Endothelial cell of umbilical vein (primary cell): ENCODE results near the gene PLA2G4F. TPM values are rescaled to one million over a fixed set of nuclear protein-coding genes. Genes with fewer than 3 reads are reported as not detected.

ENCODE experiments used
- BruUV-seq: library from RNA; stranded (reverse); fragments of 400-500 nt; replicated peaks from 2 replicates; lab custom pipeline; 2021; lab: Mats Ljungman, UMichigan
- CTCF ChIA-PET: fragments of 300-600, 350-600 bp; sonication (Branson Sonifier 250); formaldehyde crosslinking; loops from one replicate; lab custom pipeline; 2021; ENCODE audit warnings: antibody characterized with exemption, inconsistent platforms; lab: Charles Lee
- POLR2A ChIA-PET: fragments of 300-600, 350-600 bp; sonication (Branson Sonifier 250); formaldehyde crosslinking; loops from one replicate; lab custom pipeline; 2021; ENCODE audit warnings: antibody characterized with exemption, inconsistent platforms; lab: Charles Lee
- DNase-seq: peaks from one replicate; pipeline ENCODE4 v3.0.0-alpha.2; 2011; ENCODE audit warnings: low read depth, low spot score
- FAIRE-seq: peaks from 2 replicates; lab custom pipeline; 2011; peaks lifted over from hg19 to GRCh38; lab: Jason Lieb, UNC
- H2AFZ ChIP-seq: 2 replicates; pipeline ENCODE4 v1.6.0; 2012; ENCODE audit warnings: low read depth, low read length, control low read depth, inconsistent platforms
- H3K27ac ChIP-seq: 2 replicates; pipeline ENCODE4 v1.5.1; 2011; ENCODE audit warnings: low read depth, mild to moderate bottlenecking, control low read depth, low read length, moderate library complexity; ENCODE audit not compliant: insufficient read depth
- H3K27me3 ChIP-seq, 2 experiments: 2 replicates each; pipeline versions ENCODE4 v1.6.0 to v1.6.1; 2011; ENCODE audit warnings: low read length in 2 of 2, mixed read lengths in 1 of 2; ENCODE audit not compliant: control insufficient read depth in 2 of 2, insufficient read depth in 2 of 2
- H3K36me3 ChIP-seq, 2 experiments: 2 replicates in 1 of 2; 3 replicates in 1 of 2; pipeline ENCODE4 v1.5.1; 2011; ENCODE audit warnings: low read length in 2 of 2, mild to moderate bottlenecking in 1 of 2, moderate library complexity in 1 of 2; ENCODE audit not compliant: control insufficient read depth in 2 of 2, insufficient read depth in 2 of 2; ENCODE audit errors: extremely low read depth in 1 of 2
- H3K4me1 ChIP-seq: 3 replicates; pipeline ENCODE4 v1.5.1; 2011; ENCODE audit warnings: mild to moderate bottlenecking, low read length; ENCODE audit not compliant: control insufficient read depth, insufficient read depth; ENCODE audit errors: extremely low read depth
- H3K4me2 ChIP-seq: 2 replicates; pipeline ENCODE4 v1.6.1; 2011; ENCODE audit warnings: low read length, control low read depth, mixed read lengths; ENCODE audit not compliant: insufficient read depth
- H3K4me3 ChIP-seq, 3 experiments: fragments of 200-600 bp in 1 of 3; sonication (generic), shearing (Covaris generic) in 1 of 3; replicated peaks in 1 of 3; 2 replicates each; pipeline ENCODE4 v1.5.1; 2011 to 2016; ENCODE audit warnings: control low read depth in 3 of 3, low read length in 3 of 3, mild to moderate bottlenecking in 2 of 3, inconsistent platforms in 1 of 3, low read depth in 1 of 3, moderate library complexity in 1 of 3; ENCODE audit not compliant: insufficient read depth in 1 of 3
- H3K79me2 ChIP-seq: 2 replicates; pipeline ENCODE4 v1.6.0; 2012; ENCODE audit warnings: low read length, inconsistent platforms; ENCODE audit not compliant: control insufficient read depth, insufficient read depth
- H3K9ac ChIP-seq: replicated peaks from 2 replicates; pipeline ENCODE3; 2011; ENCODE audit warnings: low read length, control low read depth; ENCODE audit not compliant: insufficient read depth; ENCODE audit errors: extremely low read depth
- H3K9me1 ChIP-seq: replicated peaks from 3 replicates; pipeline ENCODE4 v1.6.0; 2011; ENCODE audit warnings: mild to moderate bottlenecking, low read length; ENCODE audit not compliant: control insufficient read depth, insufficient read depth; ENCODE audit errors: extremely low read depth
- H3K9me3 ChIP-seq: replicated peaks from 2 replicates; pipeline ENCODE4 v1.5.1; 2012; ENCODE audit warnings: low read length, inconsistent platforms; ENCODE audit not compliant: control insufficient read depth, insufficient read depth
- H4K20me1 ChIP-seq: replicated peaks from 2 replicates; pipeline ENCODE3; 2011; ENCODE audit warnings: mild to moderate bottlenecking, low read length; ENCODE audit not compliant: control insufficient read depth, insufficient read depth; ENCODE audit errors: extremely low read depth
- CTCF ChIP-seq, 2 donors: IDR thresholded peaks; 1 replicate in 1 of 2; 2 replicates in 1 of 2; pipeline ENCODE4 v1.5.1; 2011; ENCODE audit warnings: low read length in 2 of 2, mild to moderate bottlenecking in 2 of 2, moderate library complexity in 2 of 2, control low read depth in 1 of 2, inconsistent platforms in 1 of 2, low read depth in 1 of 2; ENCODE audit not compliant: insufficient read depth in 1 of 2; ENCODE audit errors: extremely low read depth in 1 of 2
- EZH2 ChIP-seq: IDR thresholded peaks from 2 replicates; pipeline ENCODE4 v1.6.1; 2012; ENCODE audit warnings: borderline replicate concordance, low read depth, mild to moderate bottlenecking, moderate library complexity, low read length, inconsistent platforms; ENCODE audit not compliant: severe bottlenecking
- FOS ChIP-seq: IDR thresholded peaks from 2 replicates; pipeline ENCODE4 v1.6.1; 2011; ENCODE audit warnings: mild to moderate bottlenecking, low read length, moderate library complexity, borderline replicate concordance; ENCODE audit not compliant: insufficient read depth
- GATA2 ChIP-seq: IDR thresholded peaks from 2 replicates; pipeline ENCODE4 v1.7.0; 2011; ENCODE audit warnings: low read depth, mild to moderate bottlenecking, moderate library complexity, mixed read lengths, low read length; ENCODE audit not compliant: insufficient read length, insufficient read depth
- JUN ChIP-seq: IDR thresholded peaks from 2 replicates; pipeline ENCODE4 v1.6.1; 2011; ENCODE audit warnings: borderline replicate concordance, low read depth; ENCODE audit not compliant: insufficient read length, insufficient read depth
- MAX ChIP-seq: IDR thresholded peaks from 2 replicates; pipeline ENCODE4 v1.6.1; 2011; ENCODE audit not compliant: insufficient read depth, insufficient read length
- MYC ChIP-seq: IDR thresholded peaks from one replicate; pipeline ENCODE4 v1.6.1; 2011; ENCODE audit warnings: mild to moderate bottlenecking, low read depth, low read length
- POLR2A ChIP-seq: IDR thresholded peaks from 2 replicates; pipeline ENCODE4 v1.6.1; 2012; ENCODE audit warnings: low read depth, mild to moderate bottlenecking, control low read depth, low read length
- POLR2AphosphoS5 ChIP-seq: IDR thresholded peaks from 2 replicates; pipeline ENCODE4 v1.6.1; 2012; ENCODE audit warnings: low read depth, mild to moderate bottlenecking, control low read depth, low read length, moderate library complexity; ENCODE audit not compliant: insufficient read depth
- dilution Hi-C: fragments of 300-500 bp; cut with MboI; formaldehyde crosslinking; loops from one replicate; pipeline ENCODE4 v1.15.0; 2019; ENCODE audit warnings: low sequenced_read_pairs; ENCODE audit not compliant: extremely low pct_ligation_motif_present
- intact Hi-C: fragments of 100-400 bp; cut with micrococcal nuclease; formaldehyde crosslinking; loops from one replicate; pipeline ENCODE4 v1.10.0; 2022
- polyA plus RNA-seq, 4 experiments: library from polyadenylated mRNA; depleted of rRNA in 3 of 4; stranded (reverse) in 3 of 4; unstranded in 1 of 4; fragments of >200 nt; gene quantifications; 2 replicates each; pipeline versions ENCODE4 v1.2.1 to v1.2.3, GENCODE V29; 2011 to 2012; ENCODE audit warnings: missing spikeins in 1 of 4
- total RNA-seq: library from RNA; stranded (reverse); gene quantifications from 2 replicates; pipeline ENCODE4 v1.2.3, GENCODE V29; 2021

The PLA2G4F gene
- total and polyA plus RNA-seq, 2 donors (not counting 3 experiments of a cell fraction or from before 2014, with no cell fraction given) = not detected

DNA sequence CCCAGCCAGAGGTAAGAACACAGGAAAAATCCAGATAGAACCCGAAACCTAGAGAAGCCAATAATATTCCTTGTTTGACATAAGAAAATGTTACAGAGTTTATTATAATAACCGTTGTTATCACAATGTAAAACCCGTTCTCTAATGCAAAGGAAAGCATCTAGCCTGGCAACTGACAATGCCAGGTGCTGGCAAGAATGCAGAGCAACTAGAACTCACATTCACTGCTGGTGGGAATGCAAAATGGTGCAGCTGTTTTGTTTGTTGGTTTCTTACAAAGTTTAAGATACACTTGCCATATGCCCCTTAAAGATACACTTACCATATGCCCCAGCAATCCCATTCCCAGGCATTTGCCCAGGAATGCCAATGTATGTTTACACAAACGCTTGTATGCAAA is 28.3 kb upstream of the PLA2G4F start:
- FAIRE-seq (no peak), DNase-seq (no peak)
- no peaks in the 10 kb centered on the region for H3K79me2 ChIP-seq
- H3K9ac ChIP-seq = no peak overlapping the region
- POLR2A ChIA-PET = no interaction called here
- CTCF ChIA-PET = interaction anchor here (1.2 to 1.3 kb wide), 2 partner anchors 17 to 200 kb away, joined by 3 to 5 read pairs; no protein-coding TSS in a partner anchor
- no peak overlapping the region for H3K4me3 ChIP-seq
- TF ChIP-seq JUN (no peak), FOS (no peak), EZH2 (no peak), POLR2A (no peak), CTCF (IDR thresholded peaks at IDR 0.05; ENCODE audit: extremely low read depth in 1 of 2, insufficient read depth in 1 of 2, low read depth in 1 of 2, low read length in 2 of 2) (no peak), POLR2AphosphoS5 (no peak), MYC (no peak), MAX (no peak), GATA2 (no peak)
- no peak overlapping the region for H3K4me2 ChIP-seq
- H3K9me1 ChIP-seq = no peaks in the 10 kb centered on the region
- intact Hi-C loops = no loop called here
- dilution Hi-C loops = no loop called here
- H4K20me1 ChIP-seq = no peaks in the 10 kb centered on the region
- no TSS peak for BruUV-seq
- H3K4me1 ChIP-seq = no peaks in the 10 kb centered on the region
- no peaks in the 10 kb centered on the region for H3K27me3 ChIP-seq
- no peak overlapping the region for H3K27ac ChIP-seq
- no peaks in the 10 kb centered on the region for H3K9me3 ChIP-seq
- no peak overlapping the region for H2AFZ ChIP-seq
- H3K36me3 ChIP-seq = peaks cover 11 to 19% of the 10 kb centered on the region in 2 experiments
